CD4-positive, alpha-beta T cell (primary cell): Measurements from ENCODE around the gene TLR7. TPM values are rescaled to one million over a fixed set of nuclear protein-coding genes. Genes with fewer than 3 reads are reported as not detected.

ENCODE experiments used
- ATAC-seq: fragments of 200-7000 bp; cut with Tn5 transposase; one replicate; pipeline ENCODE4 v1.10.0; 2022; ENCODE audit warnings: mild to moderate bottlenecking; ENCODE audit not compliant: poor library complexity
- CTCF ChIA-PET: fragments of 350-600 bp; sonication (Branson Sonifier 250); formaldehyde crosslinking; loops from one replicate; lab custom pipeline; 2021; ENCODE audit warnings: antibody characterized with exemption, inconsistent platforms; lab: Charles Lee
- POLR2A ChIA-PET: fragments of 350-600 bp; sonication (Branson Sonifier 250); formaldehyde crosslinking; loops from one replicate; lab custom pipeline; 2021; ENCODE audit warnings: antibody characterized with exemption, inconsistent platforms; lab: Charles Lee
- DNase-seq, 14 experiments: peaks; one replicate each; pipeline ENCODE4 v3.0.0-alpha.2; 2013 to 2020; ENCODE audit warnings: mixed read lengths in 2 of 14
- H3K27ac ChIP-seq, 2 donors: one replicate each; pipeline versions ENCODE4 v1.5.1 to v1.7.0; 2013; ENCODE audit warnings: low read length in 2 of 2, low read depth in 1 of 2, mild to moderate bottlenecking in 1 of 2
- H3K27me3 ChIP-seq, 2 experiments: 1 replicate in 1 of 2; 2 replicates in 1 of 2; pipeline versions ENCODE4 v1.6.1 to v1.7.0; 2013; ENCODE audit warnings: low read length in 2 of 2, control low read depth in 1 of 2, mild to moderate bottlenecking in 1 of 2, moderate library complexity in 1 of 2; ENCODE audit not compliant: insufficient read depth in 2 of 2, control insufficient read depth in 1 of 2
- H3K36me3 ChIP-seq: one replicate; pipeline ENCODE4 v1.6.1; 2013; ENCODE audit warnings: low read length, control low read depth; ENCODE audit not compliant: insufficient read depth
- H3K4me1 ChIP-seq: one replicate; pipeline ENCODE4 v1.6.1; 2013; ENCODE audit warnings: low read length, control low read depth; ENCODE audit not compliant: insufficient read depth
- H3K4me3 ChIP-seq: one replicate; pipeline ENCODE4 v1.5.1; 2013; ENCODE audit warnings: mild to moderate bottlenecking, low read length, moderate library complexity
- H3K9me3 ChIP-seq, 2 experiments: 1 replicate in 1 of 2; 2 replicates in 1 of 2; pipeline versions ENCODE4 v1.6.1 to v1.7.0; 2013; ENCODE audit warnings: low read length in 2 of 2, mild to moderate bottlenecking in 2 of 2, control low read depth in 1 of 2, moderate library complexity in 1 of 2; ENCODE audit not compliant: control insufficient read depth in 1 of 2, insufficient read depth in 1 of 2
- H3K27ac Mint-ChIP-seq: one replicate; pipeline ENCODE4 v1.8.0; 2020; ENCODE audit warnings: mixed read lengths
- H3K27me3 Mint-ChIP-seq: one replicate; pipeline ENCODE4 v1.8.0; 2021; ENCODE audit warnings: mixed read lengths
- H3K36me3 Mint-ChIP-seq: one replicate; pipeline ENCODE4 v1.8.0; 2021; ENCODE audit warnings: low read depth, mixed read lengths
- H3K4me1 Mint-ChIP-seq: one replicate; pipeline ENCODE4 v1.8.0; 2021; ENCODE audit warnings: low read depth, mixed read lengths
- H3K4me3 Mint-ChIP-seq: one replicate; pipeline ENCODE4 v1.8.0; 2020; ENCODE audit warnings: mild to moderate bottlenecking, mixed read lengths
- H3K9me3 Mint-ChIP-seq: one replicate; pipeline ENCODE4 v1.8.0; 2020; ENCODE audit warnings: mixed read lengths
- CTCF ChIP-seq: fragments of 200-600 bp; IDR thresholded peaks from one replicate; pipeline ENCODE4 v1.8.0; 2022; ENCODE audit warnings: antibody characterized with exemption, mild to moderate bottlenecking
- intact Hi-C, 2 experiments: fragments of 100-400 bp; cut with DNase I in 1 of 2; cut with micrococcal nuclease in 1 of 2; formaldehyde crosslinking; loops; one replicate each; pipeline versions ENCODE4 v1.15.1 to v1.9.0; 2023 to 2025; cut with DNase I, micrococcal nuclease
- total RNA-seq, 174 experiments: library from RNA in 2 of 174; stranded (reverse) in 2 of 174; gene quantifications; one replicate each; pipeline ENCODE4 v1.2.3 and lab custom pipeline; 2021 to 2026

Gene TLR7
- total RNA-seq, 2 experiments from 2014 or later: 0.06 TPM; not detected in 1

- Mint-ChIP-seq H3K27me3 (no peaks in the 10 kb centered on the region), H3K4me3 (no peak overlapping the region), H3K36me3 (peaks cover 48% of the 10 kb centered on the region), H3K27ac (no peak overlapping the region), H3K9me3 (no peaks in the 10 kb centered on the region), H3K4me1 (no peaks in the 10 kb centered on the region)
- intact Hi-C loops: no loop called here
- no peaks in the 10 kb centered on the region for H3K4me1 ChIP-seq
- POLR2A ChIA-PET: no interaction called here
- ATAC-seq (no peak), DNase-seq (no peak)
- no peak overlapping the region for H3K4me3 ChIP-seq
- peaks cover 25% of the 10 kb centered on the region for H3K36me3 ChIP-seq
- TF ChIP-seq CTCF: no peak
- H3K27me3 ChIP-seq: no peaks in the 10 kb centered on the region
- H3K27ac ChIP-seq: no peak overlapping the region
- CTCF ChIA-PET: no interaction called here
- no peaks in the 10 kb centered on the region for H3K9me3 ChIP-seq
Observed at GRCh38 chrX:12820737-12821136, 46.1 kb upstream of the TLR7 start.

GRCh38 chrX:12824944-12825343, 41.9 kb upstream of the TLR7 start:
- intact Hi-C loops: no loop called here

GRCh38 chrX:12825801-12826200, 41.1 kb upstream of the TLR7 start:
- no peak overlapping the region for H3K4me3 ChIP-seq
- POLR2A ChIA-PET: no interaction called here
- H3K27me3 ChIP-seq: no peaks in the 10 kb centered on the region
- H3K4me1 ChIP-seq: no peaks in the 10 kb centered on the region
- no peaks in the 10 kb centered on the region for H3K4me1 Mint-ChIP-seq
- H3K27ac ChIP-seq: no peak overlapping the region
- no peaks in the 10 kb centered on the region for H3K9me3 ChIP-seq
- no peak overlapping the region for H3K4me3 Mint-ChIP-seq
- CTCF ChIA-PET: no interaction called here
- peaks cover 33% of the 10 kb centered on the region for H3K36me3 Mint-ChIP-seq
- no peak for DNase-seq
- no peak overlapping the region for H3K27ac Mint-ChIP-seq
- H3K27me3 Mint-ChIP-seq: no peaks in the 10 kb centered on the region
- intact Hi-C loops: no loop called here
- H3K36me3 ChIP-seq: peaks cover 14% of the 10 kb centered on the region
- H3K9me3 Mint-ChIP-seq: no peaks in the 10 kb centered on the region
- ATAC-seq: no peak
- no peak for TF ChIP-seq CTCF

More at GRCh38 chrX:12824944-12825343, 41.9 kb upstream of the TLR7 start:
- H3K36me3 ChIP-seq: peaks cover 22% of the 10 kb centered on the region
- POLR2A ChIA-PET: no interaction called here
- Mint-ChIP-seq H3K27me3 (no peaks in the 10 kb centered on the region), H3K9me3 (no peaks in the 10 kb centered on the region), H3K27ac (no peak overlapping the region), H3K4me3 (no peak overlapping the region), H3K4me1 (no peaks in the 10 kb centered on the region), H3K36me3 (peaks cover 40% of the 10 kb centered on the region)
- ATAC-seq (no peak), DNase-seq (no peak)
- CTCF ChIA-PET: no interaction called here
- H3K4me3 ChIP-seq: no peak overlapping the region
- H3K27me3 ChIP-seq: no peaks in the 10 kb centered on the region
- no peaks in the 10 kb centered on the region for H3K9me3 ChIP-seq
- H3K4me1 ChIP-seq: no peaks in the 10 kb centered on the region
- H3K27ac ChIP-seq: no peak overlapping the region
- TF ChIP-seq CTCF: no peak
